MG63 (cell line): ENCODE measurements around the gene SORL1. TPM values are rescaled to one million over a fixed set of nuclear protein-coding genes. Genes with fewer than 3 reads are reported as not detected.
"Not testable (repeated sequence)": the region's sequence is repeated elsewhere in the genome, so short reads cannot be mapped to it uniquely, and the experiment has no call there.

ENCODE experiments used
- DNase-seq: peaks from one replicate; pipeline ENCODE4 v3.0.0-alpha.2; 2020
- H3K27me3 ChIP-seq: fragments of 250-450 bp; sonication (Bioruptor Pico); 2 replicates; pipeline ENCODE4 v1.5.1; 2020; ENCODE audit warnings: mild to moderate bottlenecking, moderate library complexity
- H3K36me3 ChIP-seq: fragments of 250-450 bp; sonication (Bioruptor Pico); 2 replicates; pipeline ENCODE4 v1.5.1; 2020; ENCODE audit warnings: mild to moderate bottlenecking, moderate library complexity
- H3K4me3 ChIP-seq: fragments of 250-450 bp; sonication (Bioruptor Pico); 2 replicates; pipeline ENCODE4 v1.5.1; 2020; ENCODE audit warnings: mild to moderate bottlenecking, moderate library complexity
- H3K9me3 ChIP-seq: fragments of 250-450 bp; sonication (Bioruptor Pico); 2 replicates; pipeline ENCODE4 v1.5.1; 2020; ENCODE audit warnings: mild to moderate bottlenecking, moderate library complexity
- total RNA-seq: library from RNA; depleted of rRNA; stranded (reverse); fragments of >200 nt; shearing (Covaris generic); gene quantifications from 2 replicates; pipeline ENCODE4 v1.2.3, GENCODE V29; 2014; ENCODE audit warnings: low replicate concordance

The SORL1 gene
- total RNA-seq, 1 experiment from 2014 or later: 0.69 TPM

DNA sequence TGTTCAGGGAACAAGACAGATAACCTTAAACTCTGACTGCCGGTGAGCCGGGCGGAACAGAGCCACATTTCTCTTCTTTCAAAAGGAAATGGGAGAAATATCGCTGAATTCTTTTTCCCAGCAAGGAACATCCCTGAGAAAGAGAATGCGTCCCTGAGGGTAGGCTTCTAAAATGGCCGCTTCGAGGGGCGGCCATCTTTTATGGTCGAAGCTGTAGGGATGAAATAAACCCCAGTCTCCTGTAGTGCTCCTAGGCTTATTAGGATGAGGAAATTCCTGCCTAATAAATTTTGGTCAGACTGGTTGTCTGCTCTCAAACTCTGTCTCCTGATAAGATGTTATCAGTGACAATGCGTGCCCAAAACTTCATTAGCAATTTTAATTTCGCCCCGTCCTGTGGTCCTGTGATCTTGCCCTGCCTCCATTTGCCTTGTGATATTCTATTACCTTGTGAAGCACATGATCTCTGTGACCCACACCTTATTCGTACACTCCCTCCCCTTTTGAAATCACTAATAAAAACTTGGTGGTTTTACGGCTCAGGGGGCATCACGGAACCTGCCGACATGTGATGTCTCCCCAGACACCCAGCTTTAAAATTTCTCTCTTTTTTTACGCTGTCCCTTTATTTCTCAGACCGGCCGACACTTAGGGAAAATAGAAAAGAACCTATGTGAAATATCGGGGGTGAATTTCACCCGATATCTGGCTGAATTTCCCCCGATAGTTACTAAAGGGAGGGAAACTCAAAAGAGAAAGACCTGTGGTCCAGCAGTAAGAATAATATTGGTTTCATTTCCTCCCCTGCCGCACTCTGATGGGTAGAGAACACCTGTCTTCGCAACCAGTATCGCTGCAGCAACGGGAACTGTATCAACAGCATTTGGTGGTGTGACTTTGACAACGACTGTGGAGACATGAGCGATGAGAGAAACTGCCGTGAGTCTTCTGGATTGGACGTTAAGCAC, 117.5 kb downstream of the SORL1 start:
- H3K27me3 ChIP-seq, H3K36me3 ChIP-seq, H3K4me3 ChIP-seq, DNase-seq, H3K9me3 ChIP-seq: not testable (repeated sequence)

DNA sequence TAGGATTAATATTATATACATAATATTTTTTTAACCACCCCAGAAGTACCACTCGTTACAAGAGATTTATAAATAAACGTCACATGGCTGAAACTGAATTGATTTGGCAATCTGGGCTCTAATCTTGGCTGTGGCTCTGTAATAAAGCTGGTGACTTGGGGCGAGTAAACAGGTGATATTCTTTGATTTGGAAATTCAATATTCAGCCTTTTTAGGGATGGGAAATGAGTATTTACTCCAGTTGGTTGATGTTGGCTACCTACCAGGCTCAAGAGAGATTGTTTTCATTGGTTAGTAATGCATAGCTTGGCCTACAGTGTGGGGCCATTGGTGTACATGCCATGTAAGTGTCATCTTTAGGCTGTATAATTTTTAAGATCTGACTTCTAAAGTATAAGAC, 118.3 kb downstream of the SORL1 start:
- H3K36me3 ChIP-seq: no peaks in the 10 kb centered on the region
- no peaks in the 10 kb centered on the region for H3K27me3 ChIP-seq
- no peak overlapping the region for H3K4me3 ChIP-seq
- H3K9me3 ChIP-seq: no peaks in the 10 kb centered on the region
- no peak for DNase-seq

DNA sequence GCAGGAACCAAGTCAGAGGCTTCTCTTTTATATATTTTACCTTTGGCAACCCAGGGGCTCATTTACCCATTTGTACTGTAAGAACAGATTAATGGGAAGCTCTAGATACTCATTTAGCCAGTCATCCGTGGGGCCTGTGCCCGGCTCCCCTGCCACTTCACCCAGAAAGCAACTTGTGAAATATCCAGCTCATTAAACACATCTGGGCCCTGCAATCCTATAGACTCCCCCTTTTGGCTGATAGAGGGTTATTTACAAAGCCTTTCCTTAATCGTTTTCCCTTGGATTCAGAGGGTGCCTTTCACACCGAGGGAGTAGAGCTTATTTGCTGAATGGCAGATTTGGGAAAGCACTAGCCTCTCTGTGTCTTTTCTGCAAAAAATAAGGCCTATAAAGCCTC, 119.4 kb downstream of the SORL1 start:
- no peaks in the 10 kb centered on the region for H3K9me3 ChIP-seq
- no peaks in the 10 kb centered on the region for H3K36me3 ChIP-seq
- no peak for DNase-seq
- H3K27me3 ChIP-seq: no peaks in the 10 kb centered on the region
- no peak overlapping the region for H3K4me3 ChIP-seq

- Histone ChIP-seq H3K9me3 (no peaks in the 10 kb centered on the region), H3K36me3 (no peaks in the 10 kb centered on the region), H3K4me3 (no peak overlapping the region), H3K27me3 (no peaks in the 10 kb centered on the region)
- DNase-seq: no peak
These were observed 120.5 kb downstream of the SORL1 start for GRCh38 chr11:121572571-121573059.

- Histone ChIP-seq H3K9me3 (peaks cover under 1% of the 10 kb centered on the region; the same call in 1 of the 2 replicates), H3K4me3 (no peak overlapping the region), H3K27me3 (no peaks in the 10 kb centered on the region), H3K36me3 (no peaks in the 10 kb centered on the region)
- DNase-seq: no peak
These were observed 122.7 kb downstream of the SORL1 start for GRCh38 chr11:121574801-121575200.

- Histone ChIP-seq H3K27me3 (no peaks in the 10 kb centered on the region), H3K36me3 (no peaks in the 10 kb centered on the region), H3K9me3 (peaks cover 4% of the 10 kb centered on the region; the same call in 1 of the 2 replicates), H3K4me3 (no peak overlapping the region)
- DNase-seq: peak; percentile 38
These were observed 123.3 kb downstream of the SORL1 start for GRCh38 chr11:121575250-121575962.

- Histone ChIP-seq H3K9me3 (peaks cover 4% of the 10 kb centered on the region; the same call in 1 of the 2 replicates), H3K4me3 (no peak overlapping the region), H3K36me3 (no peaks in the 10 kb centered on the region), H3K27me3 (no peaks in the 10 kb centered on the region)
- no peak for DNase-seq
These were observed 123.8 kb downstream of the SORL1 start for GRCh38 chr11:121575963-121576290.

DNA sequence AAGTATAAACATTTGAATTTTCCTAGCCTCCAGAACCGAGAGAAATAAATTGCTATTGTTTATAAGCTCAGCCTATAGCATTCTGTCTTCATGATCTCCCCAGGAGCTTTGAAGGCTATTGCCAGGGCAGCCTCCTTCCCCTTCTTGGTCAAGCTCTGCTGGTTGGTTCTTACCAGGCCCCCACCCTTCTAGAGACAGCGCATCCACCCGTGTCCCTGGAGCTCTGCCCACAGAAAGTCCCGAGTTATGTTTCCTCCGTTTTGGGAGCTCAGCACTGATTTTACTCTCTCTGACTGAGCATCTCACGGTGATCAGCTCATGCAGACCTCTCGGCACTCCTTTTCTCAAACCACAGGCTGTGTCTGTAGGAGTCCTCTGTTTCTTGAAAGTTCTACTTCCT, 124.4 kb downstream of the SORL1 start:
- H3K9me3 ChIP-seq: peaks cover 4% of the 10 kb centered on the region; the same call in 1 of the 2 replicates
- H3K27me3 ChIP-seq: no peaks in the 10 kb centered on the region
- no peaks in the 10 kb centered on the region for H3K36me3 ChIP-seq
- H3K4me3 ChIP-seq: no peak overlapping the region
- no peak for DNase-seq

GRCh38 chr11:121577106-121577848, 125.2 kb downstream of the SORL1 start:
- H3K27me3 ChIP-seq: no peaks in the 10 kb centered on the region
- no peaks in the 10 kb centered on the region for H3K36me3 ChIP-seq

DNA sequence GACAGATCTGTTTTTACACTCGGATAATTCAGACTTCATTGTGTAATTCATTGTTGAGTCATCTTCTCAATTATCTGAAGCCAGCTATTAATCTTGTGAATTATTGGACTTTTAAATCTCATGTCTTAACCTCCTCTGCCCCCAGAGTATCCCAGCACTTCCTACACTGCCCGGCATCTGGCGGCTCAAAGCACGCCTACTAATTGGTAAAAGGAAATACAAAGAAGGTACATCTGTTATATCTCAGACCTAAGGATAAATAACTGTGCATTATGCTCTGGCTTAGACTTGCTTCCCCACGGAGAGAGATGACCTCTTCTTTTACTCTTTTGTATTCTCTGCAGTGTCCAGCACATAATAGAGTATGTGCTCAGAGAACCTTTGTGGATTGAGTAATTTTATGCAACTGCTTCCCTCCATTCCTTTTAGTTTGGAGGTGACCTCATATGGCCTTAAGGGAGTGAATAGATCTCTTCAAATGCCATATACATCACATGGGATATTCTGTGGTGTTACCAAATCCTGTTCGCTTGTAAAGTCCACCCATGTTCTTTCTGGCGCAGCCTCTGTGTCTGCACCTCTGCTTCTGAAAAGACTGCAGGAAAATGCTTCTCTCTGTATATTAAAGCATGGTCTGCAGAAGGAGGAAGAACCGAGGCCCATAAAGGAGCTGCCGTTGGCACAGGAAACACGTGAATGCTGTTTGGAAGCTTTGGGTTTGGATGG, 126.3 kb downstream of the SORL1 start:
- Histone ChIP-seq H3K4me3 (no peak overlapping the region), H3K36me3 (no peaks in the 10 kb centered on the region), H3K9me3 (peaks cover 4% of the 10 kb centered on the region; the same call in 1 of the 2 replicates), H3K27me3 (no peaks in the 10 kb centered on the region)
- DNase-seq: no peak

More at GRCh38 chr11:121577106-121577848, 125.2 kb downstream of the SORL1 start:
- Histone ChIP-seq H3K9me3 (peaks cover 4% of the 10 kb centered on the region; the same call in 1 of the 2 replicates), H3K4me3 (no peak overlapping the region)
- DNase-seq: no peak

DNA sequence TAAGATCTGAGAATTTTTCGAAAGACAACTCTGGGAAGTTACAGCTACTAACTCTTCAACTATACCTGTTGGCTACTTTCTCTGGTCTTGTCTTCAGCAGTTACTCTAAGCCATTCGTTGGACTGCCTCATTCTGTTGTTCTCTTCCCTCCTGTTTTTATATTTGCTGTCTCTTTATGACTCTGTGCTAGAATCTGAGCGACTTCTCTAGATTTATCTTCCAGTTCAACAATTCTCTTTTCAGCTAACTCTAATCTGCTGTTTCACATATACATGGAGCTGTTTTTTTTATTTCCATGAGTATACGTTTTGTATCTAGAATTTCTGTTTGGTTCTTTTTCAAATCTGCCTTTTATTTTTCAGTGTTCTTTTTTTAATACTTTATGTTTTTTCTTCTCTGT, 128.0 kb downstream of the SORL1 start:
- Histone ChIP-seq H3K4me3 (no peak overlapping the region), H3K27me3 (no peaks in the 10 kb centered on the region), H3K36me3 (no peaks in the 10 kb centered on the region), H3K9me3 (peaks cover 4% of the 10 kb centered on the region; the same call in 1 of the 2 replicates)
- no peak for DNase-seq

DNA sequence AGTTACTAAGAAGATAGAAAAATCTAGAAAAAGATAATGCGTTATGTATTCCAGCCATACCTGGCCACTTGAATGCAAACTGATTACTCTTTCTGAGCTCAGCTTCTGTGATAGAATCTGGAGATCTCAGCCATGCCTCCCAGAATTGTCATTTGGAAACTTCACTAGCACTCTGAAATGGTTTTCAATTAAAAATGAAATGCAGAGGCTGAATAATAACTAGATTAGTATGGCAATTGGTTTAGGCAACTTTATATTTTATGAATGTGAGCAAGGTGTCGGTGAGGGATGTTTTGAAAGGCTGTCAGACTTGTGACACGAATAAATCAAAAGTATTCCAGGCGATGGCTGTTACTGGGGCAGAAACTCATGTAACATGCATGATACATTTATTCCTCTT, 129.5 kb downstream of the SORL1 start:
- no peaks in the 10 kb centered on the region for H3K27me3 ChIP-seq
- no peak overlapping the region for H3K4me3 ChIP-seq
- no peak for DNase-seq
- H3K36me3 ChIP-seq: no peaks in the 10 kb centered on the region
- peaks cover 4% of the 10 kb centered on the region; the same call in 1 of the 2 replicates for H3K9me3 ChIP-seq

- DNase-seq: no peak
- peaks cover 4% of the 10 kb centered on the region; the same call in 1 of the 2 replicates for H3K9me3 ChIP-seq
- H3K36me3 ChIP-seq: no peaks in the 10 kb centered on the region
- no peak overlapping the region for H3K4me3 ChIP-seq
- H3K27me3 ChIP-seq: no peaks in the 10 kb centered on the region
These were observed 130.2 kb downstream of the SORL1 start for GRCh38 chr11:121582296-121582695.

- Histone ChIP-seq H3K36me3 (no peaks in the 10 kb centered on the region), H3K9me3 (peaks cover 4% of the 10 kb centered on the region; the same call in 1 of the 2 replicates), H3K27me3 (no peaks in the 10 kb centered on the region), H3K4me3 (no peak overlapping the region)
- no peak for DNase-seq
These were observed 131.7 kb downstream of the SORL1 start for GRCh38 chr11:121583825-121584224.

- Histone ChIP-seq H3K27me3 (no peaks in the 10 kb centered on the region), H3K9me3 (no peaks in the 10 kb centered on the region), H3K36me3 (no peaks in the 10 kb centered on the region), H3K4me3 (no peak overlapping the region)
- DNase-seq: no peak
These were observed 134.6 kb downstream of the SORL1 start for GRCh38 chr11:121586750-121587149.

DNA sequence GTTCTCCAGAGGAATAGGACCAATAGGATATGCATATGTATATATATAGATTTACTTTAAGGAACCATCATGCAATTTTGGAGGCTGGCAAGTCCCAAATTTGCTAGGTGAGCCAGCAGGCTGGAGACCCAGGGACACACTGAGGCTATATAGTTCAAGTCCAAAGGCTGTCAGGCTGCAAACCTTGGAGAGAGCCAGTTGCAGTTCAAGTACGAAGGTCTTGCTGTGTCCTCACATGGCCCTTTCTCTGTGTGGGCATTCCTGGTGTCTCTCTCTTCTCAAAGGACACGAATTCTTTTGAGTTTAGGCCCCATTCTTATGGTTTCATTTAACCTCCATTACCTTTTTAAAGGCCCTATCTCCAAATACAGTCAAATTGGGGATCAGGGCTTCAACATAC, 135.1 kb downstream of the SORL1 start:
- Histone ChIP-seq H3K27me3 (no peaks in the 10 kb centered on the region), H3K9me3 (no peaks in the 10 kb centered on the region), H3K36me3 (no peaks in the 10 kb centered on the region), H3K4me3 (no peak overlapping the region)
- DNase-seq: no peak
